Heart right ventricle (tissue), 16 donors: ENCODE data around the gene EDA2R. TPM values are rescaled to one million over a fixed set of nuclear protein-coding genes. Genes with fewer than 3 reads are reported as not detected.

Experiments used
- ATAC-seq, 8 donors: fragments of 200-7000 bp; cut with Tn5 transposase; one replicate each; pipeline ENCODE4 v1.9.1; 2020; ENCODE audit warnings: mild to moderate bottlenecking in 8 of 8, moderate library complexity in 8 of 8, moderate number of reproducible peaks in 1 of 8
- DNase-seq, 2 donors: peaks; one replicate each; pipeline ENCODE4 v3.0.0-alpha.2; 2020
- H3K27ac ChIP-seq, 10 donors: fragments of 200-600 bp; sonication (generic) in 2 of 10; one replicate each; pipeline versions ENCODE4 v1.5.0 to v1.8.0; 2020 to 2022; ENCODE audit warnings: mild to moderate bottlenecking in 3 of 10
- H3K27me3 ChIP-seq, 7 donors: fragments of 200-600 bp; one replicate each; pipeline ENCODE4 v1.8.0; 2021 to 2022; ENCODE audit warnings: mild to moderate bottlenecking in 2 of 7
- H3K36me3 ChIP-seq, 9 donors: fragments of 200-600 bp; sonication (generic) in 1 of 9; one replicate each; pipeline versions ENCODE4 v1.5.0 to v1.8.0; 2020 to 2022; ENCODE audit warnings: mild to moderate bottlenecking in 2 of 9
- H3K4me1 ChIP-seq, 9 donors: fragments of 200-600 bp; sonication (generic) in 1 of 9; one replicate each; pipeline versions ENCODE4 v1.5.0 to v1.8.0; 2020 to 2022; ENCODE audit warnings: mild to moderate bottlenecking in 4 of 9
- H3K4me3 ChIP-seq, 10 donors: fragments of 200-600 bp; sonication (generic) in 2 of 10; one replicate each; pipeline versions ENCODE4 v1.5.0 to v1.8.0; 2020 to 2022; ENCODE audit warnings: mild to moderate bottlenecking in 7 of 10, moderate library complexity in 2 of 10
- H3K9me3 ChIP-seq, 11 donors: fragments of 200-600 bp in 10 of 11; sonication (generic) in 2 of 11; one replicate each; pipeline versions ENCODE4 v1.5.0 to v1.8.0; 2013 to 2022; ENCODE audit warnings: mild to moderate bottlenecking in 2 of 11, control low read depth in 1 of 11, moderate library complexity in 1 of 11
- WGBS, 2 donors: extraction: QIAGEN DNeasy Blood & Tissue Kit; methylation state at CpG; one replicate each; pipeline ENCODE4 v1.1.7; 2013; ENCODE audit warnings: inconsistent platforms in 1 of 2; 5-methylcytosine and 5-hydroxymethylcytosine counted together
- intact Hi-C, 10 donors: fragments of 100-400 bp; cut with DNase I; formaldehyde crosslinking; loops; one replicate each; pipeline versions ENCODE4 v1.11.1 to v1.14.2; 2022
- polyA plus RNA-seq, 2 donors: library from polyadenylated mRNA; stranded (reverse); fragments of 200-250 nt; gene quantifications; one replicate each; pipeline ENCODE4 v1.2.3, GENCODE V29; 2013
- total RNA-seq, 10 donors: library from RNA; stranded (reverse); fragmentation: NEBNext Ultra II Directional in 3 of 10; extraction: Animal tissue kit (Norgen Biotek cat#: 25700) in 3 of 10; gene quantifications; one replicate each; pipeline versions ENCODE4 v1.2.1 to v1.2.4, GENCODE V29; 2021 to 2023
- TF ChIP-seq, protein P1 (sequence below), 9 donors: fragments of 200-600 bp; sonication (generic) in 2 of 9; IDR thresholded peaks; one replicate each; pipeline versions ENCODE4 v1.5.0 to v1.8.0; 2021 to 2022; ENCODE audit warnings: antibody characterized with exemption in 9 of 9, mild to moderate bottlenecking in 5 of 9, moderate library complexity in 1 of 9
- donor health status: Arrhythmogenic right ventricular cardiomyopathy.
- donor health status: ischemic (EF 13 %, LVEDD 7.1; RV severe dilation, severe dysfunction).
- donor health status: healthy with polysubstance abuse.
- donor health status: DM: no; HTN: yes; CAD: no.
- donor health status: DM: no; HTN: no; CAD: no.
- donor health status: ischemic (EF 25% LVEDD 6.9; RV normal size, moderate dysfunction).
- donor health status: ischemic (EF 25% LVEDD 5.7; RV mildly dilated, moderate dysfunction).
- donor health status: healthy.
- donor health status: DM: yes; HTN: yes; CAD: no.
- donor health status: Ischemic cardiomyopathy.
- donor health status: ischemic (EF 35%, LVEDD 5.7; RV mildly dilated, moderate dysfunction).
- donor health status: nonischemic (EF 11% LVEDD 7.7; RV severe dilation, severe dysfunction).
- donor health status: DM: yes; HTN: yes; CAD: no.
- donor health status: PGD.
- donor health status: ischemic (EF 29% LVEDD 5.4; RV normal size, mild dysfunction).
- donor health status: nonischemic (EF 23%, LVEDD 6.1; RV moderate dilation, normal function).

The EDA2R gene
- total and polyA plus RNA-seq, 12 donors = 0.12 to 4.1 (median 0.74) TPM

DNA sequence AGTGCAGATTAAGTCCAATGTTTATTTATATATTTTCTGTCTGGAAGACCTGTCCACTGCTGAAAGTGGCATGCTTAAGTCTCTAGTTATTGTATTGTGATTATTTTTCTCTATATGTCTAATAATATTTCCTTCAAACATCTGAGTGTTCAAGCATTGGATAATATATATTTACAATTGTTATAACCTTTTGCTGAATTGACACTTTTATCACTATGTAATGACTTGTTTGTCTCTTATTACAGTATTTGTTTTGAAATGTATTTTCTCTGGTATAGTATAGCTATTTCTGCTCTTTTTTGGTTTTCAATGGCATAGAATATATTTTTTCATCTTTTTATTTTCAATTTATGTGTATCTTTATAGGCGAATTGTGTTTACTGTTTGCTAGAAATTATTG lies 59.7 kb downstream of the EDA2R start:
- DNase-seq (no peak), ATAC-seq (no peak)
- 43 to 49% methylated on average over 1 of the region's 1 CpG for WGBS, 2 donors
- no peaks in the 10 kb centered on the region for H3K4me1 ChIP-seq
- peaks cover 0 to 22% (median 0%) of the 10 kb centered on the region in 7 donors for H3K27me3 ChIP-seq
- peaks cover 0 to 46% (median 0%) of the 10 kb centered on the region in 11 donors for H3K9me3 ChIP-seq
- intact Hi-C loops = no loop called here
- TF ChIP-seq, protein P1, sequence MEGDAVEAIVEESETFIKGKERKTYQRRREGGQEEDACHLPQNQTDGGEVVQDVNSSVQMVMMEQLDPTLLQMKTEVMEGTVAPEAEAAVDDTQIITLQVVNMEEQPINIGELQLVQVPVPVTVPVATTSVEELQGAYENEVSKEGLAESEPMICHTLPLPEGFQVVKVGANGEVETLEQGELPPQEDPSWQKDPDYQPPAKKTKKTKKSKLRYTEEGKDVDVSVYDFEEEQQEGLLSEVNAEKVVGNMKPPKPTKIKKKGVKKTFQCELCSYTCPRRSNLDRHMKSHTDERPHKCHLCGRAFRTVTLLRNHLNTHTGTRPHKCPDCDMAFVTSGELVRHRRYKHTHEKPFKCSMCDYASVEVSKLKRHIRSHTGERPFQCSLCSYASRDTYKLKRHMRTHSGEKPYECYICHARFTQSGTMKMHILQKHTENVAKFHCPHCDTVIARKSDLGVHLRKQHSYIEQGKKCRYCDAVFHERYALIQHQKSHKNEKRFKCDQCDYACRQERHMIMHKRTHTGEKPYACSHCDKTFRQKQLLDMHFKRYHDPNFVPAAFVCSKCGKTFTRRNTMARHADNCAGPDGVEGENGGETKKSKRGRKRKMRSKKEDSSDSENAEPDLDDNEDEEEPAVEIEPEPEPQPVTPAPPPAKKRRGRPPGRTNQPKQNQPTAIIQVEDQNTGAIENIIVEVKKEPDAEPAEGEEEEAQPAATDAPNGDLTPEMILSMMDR (IDR thresholded peaks at IDR 0.05) = no peak
- no peak overlapping the region for H3K4me3 ChIP-seq
- H3K27ac ChIP-seq = no peak overlapping the region
- H3K36me3 ChIP-seq = no peaks in the 10 kb centered on the region

DNA sequence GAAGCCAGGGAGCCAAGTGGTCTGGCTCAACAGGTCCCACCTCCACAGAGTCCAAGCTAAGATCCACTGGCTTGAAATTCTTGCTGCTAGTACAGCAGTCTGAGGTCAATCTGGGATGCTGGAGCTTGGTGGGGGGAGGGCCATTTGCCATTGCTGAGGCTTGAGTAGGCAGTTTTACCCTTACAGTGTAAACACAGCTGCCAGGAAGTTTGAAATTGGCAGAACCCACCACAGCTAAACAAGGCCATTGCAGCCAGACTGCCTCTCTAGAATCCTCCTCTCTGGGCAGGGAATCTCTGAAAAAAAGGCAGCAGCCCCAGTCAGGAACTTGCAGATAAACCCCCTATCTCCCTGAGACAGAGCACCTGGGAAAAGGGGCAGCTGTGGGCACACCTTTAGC lies 84.9 kb downstream of the EDA2R start:
- no peaks in the 10 kb centered on the region for H3K9me3 ChIP-seq
- no peaks in the 10 kb centered on the region for H3K4me1 ChIP-seq
- ATAC-seq = no peak
- no peaks in the 10 kb centered on the region for H3K36me3 ChIP-seq
- H3K27ac ChIP-seq = no peak overlapping the region
- DNase-seq = no peak
- TF ChIP-seq, protein P1 (IDR thresholded peaks at IDR 0.05) = no peak
- H3K27me3 ChIP-seq = peaks cover 0 to 21% (median 0%) of the 10 kb centered on the region in 7 donors
- intact Hi-C loops = no loop called here
- no peak overlapping the region for H3K4me3 ChIP-seq

DNA sequence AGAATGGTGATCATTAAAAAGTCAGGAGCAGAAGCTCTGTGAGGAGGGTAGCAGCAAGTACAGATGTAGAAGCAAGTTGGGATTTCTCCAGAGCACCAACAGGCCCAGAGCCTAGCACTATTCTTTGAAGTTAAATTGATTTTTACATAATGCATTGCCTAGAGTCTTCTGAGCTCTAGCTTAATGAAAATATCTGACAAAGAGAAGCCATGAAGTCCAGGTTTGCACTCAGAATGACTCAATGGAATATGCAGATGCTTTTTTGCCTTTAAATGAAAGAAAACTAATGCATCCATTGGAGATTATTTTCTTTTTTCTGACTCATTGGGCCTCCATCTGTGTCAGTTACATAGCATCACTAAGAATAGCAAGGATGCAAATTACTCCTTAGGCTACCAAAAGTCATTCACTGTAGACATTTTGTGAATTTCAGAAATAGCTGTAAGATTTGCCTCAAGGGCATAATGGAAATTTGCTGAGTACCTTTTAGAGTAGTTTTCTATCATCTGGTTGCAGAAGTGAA lies 91.0 kb downstream of the EDA2R start:
- no peak overlapping the region for H3K27ac ChIP-seq
- no peak overlapping the region for H3K4me3 ChIP-seq
- ATAC-seq = no peak
- H3K9me3 ChIP-seq = peaks cover 0 to 2% (median 0%) of the 10 kb centered on the region in 11 donors
- intact Hi-C loops = no loop called here
- DNase-seq = no peak
- H3K36me3 ChIP-seq = no peaks in the 10 kb centered on the region
- no peaks in the 10 kb centered on the region for H3K4me1 ChIP-seq
- TF ChIP-seq, protein P1 (IDR thresholded peaks at IDR 0.05) = no peak
- H3K27me3 ChIP-seq = peaks cover 0 to 16% (median 0%) of the 10 kb centered on the region in 7 donors
